HepG2 (cell line): Measurements from ENCODE around the gene TAF6L. TPM values are rescaled to one million over a fixed set of nuclear protein-coding genes. Genes with fewer than 3 reads are reported as not detected.

ENCODE experiments used
- AGO1 ChIP-seq: fragments of 200-400 bp; formaldehyde crosslinking; IDR thresholded peaks from 2 replicates; pipeline ENCODE4 v1.6.1; 2017; ENCODE audit warnings: mild to moderate bottlenecking, low read depth, low read length, moderate library complexity; ENCODE audit not compliant: poor library complexity, severe bottlenecking
- ARNTL ChIP-seq: sonication (generic); formaldehyde crosslinking; IDR thresholded peaks from 2 replicates; pipeline ENCODE4 v1.4.0; 2020; ENCODE audit warnings: mild to moderate bottlenecking, missing genetic modification reagents
- E2F2 ChIP-seq: sonication (generic); formaldehyde crosslinking; IDR thresholded peaks from 2 replicates; pipeline ENCODE4 v1.4.0; 2020; ENCODE audit warnings: missing genetic modification reagents, borderline replicate concordance
- EZH2 ChIP-seq: conservative IDR thresholded peaks from 2 replicates; pipeline ENCODE4 v1.6.1; 2012; ENCODE audit warnings: mild to moderate bottlenecking, low read depth, low read length, moderate library complexity
- FOXK1 ChIP-seq: sonication (generic); formaldehyde crosslinking; IDR thresholded peaks from 2 replicates; pipeline ENCODE4 v1.4.0; 2020; ENCODE audit warnings: low read depth, missing genetic modification reagents, borderline replicate concordance
- GTF3A ChIP-seq: sonication (generic); formaldehyde crosslinking; conservative IDR thresholded peaks from 2 replicates; pipeline ENCODE4 v1.4.0; 2020; ENCODE audit warnings: mild to moderate bottlenecking, missing genetic modification reagents
- KAT7 ChIP-seq: IDR thresholded peaks from 2 replicates; pipeline ENCODE4 v1.6.1; 2018; ENCODE audit warnings: borderline replicate concordance, missing compliant biosample characterization
- MAFK ChIP-seq, 2 experiments: IDR thresholded peaks in 1 of 2; conservative IDR thresholded peaks in 1 of 2; 2 replicates each; pipeline ENCODE4 v1.6.1; 2011; ENCODE audit warnings: improper control_type of control experiment in 2 of 2, low read length in 2 of 2
- MTERF4 ChIP-seq: sonication (generic); formaldehyde crosslinking; IDR thresholded peaks from 2 replicates; pipeline ENCODE4 v1.8.0; 2023; ENCODE audit warnings: mild to moderate bottlenecking, missing genetic modification reagents
- MYC ChIP-seq: sonication (generic); formaldehyde crosslinking; IDR thresholded peaks from 2 replicates; pipeline ENCODE4 v1.9.0; 2021; ENCODE audit warnings: missing genetic modification reagents, borderline replicate concordance
- NFRKB ChIP-seq: fragments of 450-650 bp; IDR thresholded peaks from 2 replicates; pipeline ENCODE4 v1.6.1; 2017
- RAD51 ChIP-seq: fragments of 450-650 bp; IDR thresholded peaks from 2 replicates; pipeline ENCODE4 v1.6.1; 2016; ENCODE audit warnings: borderline replicate concordance
- REXO4 ChIP-seq: sonication (generic); formaldehyde crosslinking; IDR thresholded peaks from 2 replicates; pipeline ENCODE4 v1.8.0; 2022; ENCODE audit warnings: missing genetic modification reagents, mild to moderate bottlenecking, borderline replicate concordance
- SMAD1 ChIP-seq: sonication (generic); formaldehyde crosslinking; IDR thresholded peaks from 2 replicates; pipeline ENCODE4 v1.4.0; 2020; ENCODE audit warnings: missing genetic modification reagents, low read depth, mild to moderate bottlenecking, borderline replicate concordance
- SP4 ChIP-seq: sonication (generic); formaldehyde crosslinking; IDR thresholded peaks from 2 replicates; pipeline ENCODE4 v1.8.1; 2023; ENCODE audit warnings: mild to moderate bottlenecking, missing genetic modification reagents
- ZBTB7A ChIP-seq: sonication (generic); formaldehyde crosslinking; IDR thresholded peaks from 2 replicates; pipeline ENCODE4 v1.8.0; 2022; ENCODE audit warnings: mild to moderate bottlenecking, missing genetic modification reagents
- ZFP62 ChIP-seq: sonication (generic); formaldehyde crosslinking; IDR thresholded peaks from 2 replicates; pipeline ENCODE4 v1.4.0; 2020; ENCODE audit warnings: missing genetic modification reagents
- ZKSCAN8 ChIP-seq: IDR thresholded peaks from 2 replicates; pipeline ENCODE4 v1.6.1; 2016; ENCODE audit warnings: borderline replicate concordance, missing genetic modification reagents, missing compliant biosample characterization
- ZNF121 ChIP-seq: sonication (generic); formaldehyde crosslinking; IDR thresholded peaks from 2 replicates; pipeline ENCODE4 v1.5.0; 2020; ENCODE audit warnings: mild to moderate bottlenecking, missing genetic modification reagents
- ZNF574 ChIP-seq: sonication (generic); formaldehyde crosslinking; IDR thresholded peaks from 2 replicates; pipeline ENCODE4 v1.4.0; 2020; ENCODE audit warnings: missing genetic modification reagents
- ZNF589 ChIP-seq: sonication (generic); formaldehyde crosslinking; conservative IDR thresholded peaks from 2 replicates; pipeline ENCODE4 v1.8.0; 2022; ENCODE audit warnings: mild to moderate bottlenecking, moderate library complexity, missing genetic modification reagents
- ZNF709 ChIP-seq: sonication (generic); formaldehyde crosslinking; IDR thresholded peaks from 2 replicates; pipeline ENCODE4 v1.5.0; 2020; ENCODE audit warnings: mild to moderate bottlenecking, missing genetic modification reagents
- ZNF772 ChIP-seq: sonication (generic); formaldehyde crosslinking; IDR thresholded peaks from 2 replicates; pipeline ENCODE4 v1.5.0; 2020; ENCODE audit warnings: mild to moderate bottlenecking, missing genetic modification reagents
- ZNF777 ChIP-seq: sonication (generic); formaldehyde crosslinking; IDR thresholded peaks from 2 replicates; pipeline ENCODE4 v1.4.0; 2020; ENCODE audit warnings: missing genetic modification reagents
- ZNF790 ChIP-seq: sonication (generic); formaldehyde crosslinking; IDR thresholded peaks from 2 replicates; pipeline ENCODE4 v1.8.0; 2022; ENCODE audit warnings: missing genetic modification reagents, mild to moderate bottlenecking, borderline replicate concordance
- ZNF800 ChIP-seq: sonication (generic); formaldehyde crosslinking; IDR thresholded peaks from 2 replicates; pipeline ENCODE4 v1.4.0; 2020; ENCODE audit warnings: missing genetic modification reagents
- polyA plus RNA-seq, 8 experiments: library from polyadenylated mRNA; depleted of rRNA in 3 of 8; stranded (reverse) in 7 of 8; unstranded in 1 of 8; fragments of >200 nt; fragmentation: Illumina TruSeq in 4 of 8; extraction: Trizol in 4 of 8; gene quantifications; 2 replicates each; pipeline versions ENCODE4 v1.2.1 to v1.2.3, GENCODE V29; 2011 to 2016; ENCODE audit warnings: low read depth in 4 of 8, missing spikeins in 1 of 8, mixed read lengths in 1 of 8; ENCODE audit not compliant: insufficient read depth in 1 of 8
- total RNA-seq, 5 experiments: library from RNA; depleted of rRNA; stranded (reverse); fragments of >200 nt; fragmentation: Illumina TruSeq; extraction: Trizol; gene quantifications; 2 replicates each; pipeline ENCODE4 v1.2.3, GENCODE V29; 2016; ENCODE audit warnings: low read depth in 1 of 5

Gene TAF6L
- total and polyA plus RNA-seq, 2 of the 13 experiments (the other 11 are each of a cell fraction or from before 2014, with no cell fraction given): 12.6 to 19.4 TPM

- TF ChIP-seq ZNF574 (CRISPR knock-in tag): no peak
- peak; percentile 43; the same call in 1 of the 2 replicates for TF ChIP-seq ZNF777 (CRISPR knock-in tag)
- no peak for TF ChIP-seq RAD51
- no peak for TF ChIP-seq NFRKB
- TF ChIP-seq MAFK (conservative IDR thresholded peaks at IDR 0.05 in 1 of 2, IDR thresholded peaks at IDR 0.05 in 1 of 2; ENCODE audit: low read length in 2 of 2): no peak
- TF ChIP-seq ZNF800 (CRISPR knock-in tag): peak; percentile 64; the same call in 1 of the 2 replicates
- TF ChIP-seq FOXK1: no peak
- TF ChIP-seq ZNF709 (CRISPR knock-in tag): 0 out of 2 replicates have a peak, but pooled peaks have one; percentile 30
- TF ChIP-seq GTF3A (CRISPR knock-in tag): no peak
- TF ChIP-seq REXO4 (CRISPR knock-in tag): peak; percentile 48; the same call in 1 of the 2 replicates
- no peak for TF ChIP-seq SMAD1 (CRISPR knock-in tag)
- TF ChIP-seq KAT7 (CRISPR knock-in tag): no peak
- TF ChIP-seq ZNF589 (CRISPR knock-in tag): no peak
- TF ChIP-seq ZFP62 (CRISPR knock-in tag): no peak
- no peak for TF ChIP-seq MYC (CRISPR knock-in tag)
- TF ChIP-seq AGO1: no peak
- no peak for TF ChIP-seq ZNF121 (CRISPR knock-in tag)
- 0 out of 2 replicates have a peak, but pooled peaks have one; percentile 67 for TF ChIP-seq MTERF4 (CRISPR knock-in tag)
- 0 out of 2 replicates have a peak, but pooled peaks have one; percentile 61 for TF ChIP-seq ZNF790 (CRISPR knock-in tag)
- no peak for TF ChIP-seq E2F2 (CRISPR knock-in tag)
- TF ChIP-seq EZH2: no peak
- no peak for TF ChIP-seq ARNTL
- no peak for TF ChIP-seq ZNF772 (CRISPR knock-in tag)
- TF ChIP-seq SP4 (CRISPR knock-in tag): no peak
- no peak for TF ChIP-seq ZBTB7A
- no peak for TF ChIP-seq ZKSCAN8 (CRISPR knock-in tag)
Observed at GRCh38 chr11:62770778-62771143, 435 bp upstream of the TAF6L start (continued).
